Fibroblast of villous mesenchyme (primary cell): ENCODE measurements around the gene CEACAM19. TPM values are rescaled to one million over a fixed set of nuclear protein-coding genes. Genes with fewer than 3 reads are reported as not detected.

Experiments used
- DNase-seq: peaks from one replicate; pipeline ENCODE4 v3.0.0-alpha.2; 2010; ENCODE audit warnings: low read depth
- H3K4me3 ChIP-seq: 2 replicates; pipeline ENCODE4 v1.5.1; 2011; ENCODE audit warnings: low read depth, mild to moderate bottlenecking, low read length
- total RNA-seq: library from RNA; depleted of rRNA; stranded (reverse); fragments of >200 nt; gene quantifications from 2 replicates; pipeline ENCODE4 v1.2.3, GENCODE V29; 2012
- TF ChIP-seq, protein P1 (sequence below): IDR thresholded peaks from 2 replicates; pipeline ENCODE4 v1.5.1; 2012; ENCODE audit warnings: low read depth, mild to moderate bottlenecking, low read length; ENCODE audit not compliant: insufficient read depth

The CEACAM19 gene
- total RNA-seq, 1 donor: 5.6 TPM

DNA sequence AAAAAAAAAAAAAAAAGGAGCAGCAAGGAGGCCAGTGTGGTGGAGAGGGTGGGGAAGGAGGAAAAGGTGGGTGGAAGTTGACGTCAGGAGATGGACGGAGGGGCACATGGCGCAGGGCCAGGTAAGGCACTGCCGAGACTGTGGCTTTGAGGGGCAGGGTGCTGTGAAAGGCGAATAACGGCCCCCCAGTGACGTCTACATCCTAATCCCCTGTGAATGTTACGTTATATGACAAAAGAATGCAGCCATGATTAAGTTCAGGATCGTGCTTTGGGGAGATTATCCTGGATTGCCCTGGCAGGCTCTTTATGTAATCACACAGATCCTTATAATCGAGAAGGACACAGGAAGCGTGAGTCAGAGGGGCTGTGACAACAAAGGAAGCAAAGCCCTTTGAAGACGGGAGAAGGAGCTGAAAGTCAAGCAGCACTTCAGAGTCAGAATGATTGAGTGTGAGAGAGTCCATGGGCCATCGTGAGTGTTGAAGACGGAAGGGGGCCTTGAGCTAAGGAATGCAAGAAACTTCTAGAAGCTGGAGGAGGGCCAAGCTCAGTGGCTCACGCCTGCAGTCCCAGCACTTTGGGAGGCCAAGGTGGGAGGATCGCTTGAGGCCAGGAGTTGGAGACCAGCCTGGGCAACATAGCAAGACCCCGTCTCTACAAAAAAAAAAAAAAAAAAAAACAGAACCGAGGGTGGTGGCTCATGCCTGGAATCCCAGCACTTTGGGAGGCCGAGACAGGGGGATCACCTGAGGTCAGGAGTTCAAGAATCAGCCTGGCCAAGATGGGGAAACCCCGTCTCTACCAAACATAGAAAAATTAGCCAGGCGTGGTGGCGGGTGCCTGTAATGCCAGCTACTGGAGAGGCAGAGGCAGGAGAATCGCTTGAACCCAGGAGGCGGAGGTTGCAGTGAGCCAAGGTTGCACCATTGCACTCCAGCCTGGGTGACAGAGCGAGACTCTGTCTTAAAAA is 13.9 kb downstream of the CEACAM19 start:
- TF ChIP-seq, protein P1, sequence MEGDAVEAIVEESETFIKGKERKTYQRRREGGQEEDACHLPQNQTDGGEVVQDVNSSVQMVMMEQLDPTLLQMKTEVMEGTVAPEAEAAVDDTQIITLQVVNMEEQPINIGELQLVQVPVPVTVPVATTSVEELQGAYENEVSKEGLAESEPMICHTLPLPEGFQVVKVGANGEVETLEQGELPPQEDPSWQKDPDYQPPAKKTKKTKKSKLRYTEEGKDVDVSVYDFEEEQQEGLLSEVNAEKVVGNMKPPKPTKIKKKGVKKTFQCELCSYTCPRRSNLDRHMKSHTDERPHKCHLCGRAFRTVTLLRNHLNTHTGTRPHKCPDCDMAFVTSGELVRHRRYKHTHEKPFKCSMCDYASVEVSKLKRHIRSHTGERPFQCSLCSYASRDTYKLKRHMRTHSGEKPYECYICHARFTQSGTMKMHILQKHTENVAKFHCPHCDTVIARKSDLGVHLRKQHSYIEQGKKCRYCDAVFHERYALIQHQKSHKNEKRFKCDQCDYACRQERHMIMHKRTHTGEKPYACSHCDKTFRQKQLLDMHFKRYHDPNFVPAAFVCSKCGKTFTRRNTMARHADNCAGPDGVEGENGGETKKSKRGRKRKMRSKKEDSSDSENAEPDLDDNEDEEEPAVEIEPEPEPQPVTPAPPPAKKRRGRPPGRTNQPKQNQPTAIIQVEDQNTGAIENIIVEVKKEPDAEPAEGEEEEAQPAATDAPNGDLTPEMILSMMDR: no peak
- peak; percentile 98 for DNase-seq
- H3K4me3 ChIP-seq: no peak overlapping the region

DNA sequence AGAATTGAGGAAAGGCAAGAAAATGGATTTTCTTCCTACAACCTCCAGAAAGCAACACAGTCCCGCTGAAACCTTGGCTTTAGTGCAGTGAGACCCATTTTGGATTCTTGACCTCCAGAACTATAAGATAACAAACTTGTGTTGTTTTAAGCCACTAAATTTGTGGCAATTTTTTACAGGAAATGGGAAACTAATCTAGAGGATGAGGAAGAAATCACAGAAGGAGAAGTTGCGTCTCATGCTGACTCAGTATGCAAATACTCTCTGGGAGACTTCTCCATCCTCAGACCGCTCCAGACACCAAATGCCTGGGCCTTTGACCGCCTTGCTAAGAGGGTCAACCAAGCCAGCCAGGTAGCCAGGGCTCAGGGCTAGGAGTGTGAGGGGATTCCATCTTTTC is 14.6 kb downstream of the CEACAM19 start:
- DNase-seq: peak; percentile 56
- TF ChIP-seq, protein P1: no peak

DNA sequence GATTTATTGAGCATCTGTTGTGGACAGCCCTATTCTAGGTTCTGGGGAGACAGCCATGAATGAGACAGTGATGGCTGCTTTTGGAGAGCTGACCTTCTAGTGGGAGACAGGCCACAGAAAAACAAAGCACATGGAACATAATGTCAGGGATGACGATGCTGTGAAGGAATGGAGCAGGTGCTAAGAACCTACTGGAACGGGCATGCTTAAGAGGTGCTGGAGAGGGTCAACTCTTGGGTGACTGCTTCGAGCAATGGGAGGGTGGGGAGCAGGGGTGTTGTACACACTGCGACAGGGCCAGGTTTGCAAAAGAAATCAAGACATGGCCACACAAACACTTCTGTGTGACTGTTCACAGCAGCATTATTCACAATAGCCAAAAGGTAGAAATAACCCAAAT is 15.6 kb downstream of the CEACAM19 start:
- TF ChIP-seq, protein P1: no peak
- no peak for DNase-seq
- H3K4me3 ChIP-seq: no peak overlapping the region

More for the DNA sequence above, 14.6 kb downstream of the CEACAM19 start:
- no peak overlapping the region for H3K4me3 ChIP-seq

DNA sequence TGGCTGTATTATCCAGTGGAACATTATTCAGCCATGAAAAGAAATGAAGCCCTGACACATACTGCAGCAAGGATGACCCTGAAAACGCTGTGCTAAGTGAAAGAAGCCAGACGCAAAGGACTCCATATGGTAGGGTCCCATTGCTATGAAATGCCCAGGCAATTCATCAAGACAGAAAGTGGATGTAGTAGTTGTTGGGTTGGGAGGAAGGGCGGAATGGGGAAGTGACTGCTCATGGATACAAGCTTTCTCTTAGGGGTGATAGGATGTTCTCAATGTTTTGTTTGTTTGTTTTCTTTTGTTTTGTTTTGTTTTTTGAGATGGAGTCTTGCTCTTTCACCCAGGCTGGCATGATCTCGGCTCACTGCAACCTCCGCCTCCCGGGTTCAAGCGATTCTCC is 16.6 kb downstream of the CEACAM19 start:
- no peak overlapping the region for H3K4me3 ChIP-seq
- TF ChIP-seq, protein P1: no peak
- DNase-seq: no peak

DNA sequence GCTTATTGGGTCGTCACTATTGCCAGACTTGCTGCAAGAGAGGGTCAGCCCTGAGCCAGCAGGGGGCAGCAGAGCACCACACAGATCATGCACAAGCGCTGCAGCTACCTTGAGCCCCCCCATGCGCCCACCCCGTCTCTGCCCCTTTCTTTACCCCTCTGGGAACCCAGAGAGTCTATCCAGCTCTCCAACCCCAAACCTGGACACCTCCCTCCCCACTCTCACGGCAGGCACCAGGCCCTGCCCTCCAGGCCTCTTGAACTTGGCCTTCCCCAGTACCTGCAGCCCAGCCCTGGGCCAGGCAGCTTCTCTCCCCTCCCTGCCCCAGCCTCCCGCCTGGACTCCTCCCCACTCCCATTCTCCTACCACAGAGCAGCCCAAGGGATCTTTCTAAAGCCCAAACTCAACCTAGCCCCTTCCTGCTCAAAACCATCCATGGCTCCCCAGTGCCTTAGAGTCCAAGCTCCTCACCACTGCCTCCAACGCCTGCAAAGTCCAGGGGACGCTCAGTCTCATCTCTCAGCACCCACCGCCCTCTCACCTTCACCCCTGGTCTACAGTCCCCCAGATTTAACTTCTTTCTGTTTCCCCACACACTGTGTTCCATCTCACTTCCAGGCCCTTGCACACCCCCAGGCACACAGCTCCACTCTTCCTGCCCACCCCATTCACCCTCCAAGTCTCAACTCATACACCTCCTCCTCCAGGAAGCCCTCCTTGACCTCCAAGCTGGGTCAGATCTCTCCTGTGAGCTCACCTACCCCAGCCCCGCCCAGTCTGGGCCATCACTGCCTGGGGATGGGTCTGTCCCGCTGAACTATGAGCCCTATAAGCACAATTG is 18.2 kb downstream of the CEACAM19 start:
- H3K4me3 ChIP-seq: no peak overlapping the region
- DNase-seq: peak; percentile 75
- TF ChIP-seq, protein P1: peak; percentile 91

DNA sequence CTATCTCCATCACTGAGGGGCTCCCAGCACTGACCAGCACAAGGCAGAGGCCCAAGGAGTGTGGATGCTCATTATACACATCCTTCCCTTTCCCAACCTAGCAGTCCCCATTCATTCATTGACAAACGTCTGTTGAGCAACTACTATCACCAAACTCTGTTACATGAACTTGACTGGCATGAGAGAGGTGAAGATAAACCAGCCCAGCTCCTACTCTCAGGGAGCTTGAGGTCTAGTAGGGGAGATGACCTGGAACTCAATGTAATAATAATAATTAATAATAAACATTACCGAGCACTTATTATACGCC is 18.8 kb downstream of the CEACAM19 start:
- no peak for DNase-seq
- H3K4me3 ChIP-seq: no peak overlapping the region
- TF ChIP-seq, protein P1: no peak
